ENCODE results near the gene DUSP6.
A peak's percentile ranks its signal among the peaks of the same experiment; 100 is the strongest.

DUSP6 gene

DNA sequence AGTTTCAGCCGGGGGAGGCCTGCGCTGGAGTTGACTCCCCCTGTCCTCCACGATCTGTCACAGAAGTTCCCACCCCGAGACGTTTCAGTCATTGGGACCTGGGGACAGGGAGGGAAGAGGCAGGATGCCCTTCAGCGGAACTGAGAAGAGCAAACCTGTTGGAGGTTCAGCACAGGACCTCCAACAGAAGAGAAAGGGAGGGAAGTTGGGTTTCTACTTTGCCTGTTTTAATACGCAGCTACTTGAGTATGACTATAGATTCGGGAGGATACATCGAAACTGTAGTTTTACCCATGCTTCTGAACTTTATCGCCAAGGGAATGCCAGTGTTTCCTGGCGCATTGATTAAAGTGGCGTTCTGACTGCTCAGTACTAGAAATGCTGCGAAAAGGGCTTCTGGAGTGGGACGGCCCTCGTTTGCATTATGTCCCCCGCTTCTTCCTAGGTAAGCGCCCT lies 2.3 kb upstream of the DUSP6 start:
- peak overlapping the region; percentile 98 for H3K4me2 ChIP-seq (ENCODE audit: low read length)
- peak overlapping the region; percentile 93 for H2AFZ ChIP-seq
- H3K79me2 ChIP-seq, result peaks cover 39% of the 10 kb centered on the region
- H3K9ac ChIP-seq, result peak overlapping the region; percentile 20
- H3K4me3 ChIP-seq (ENCODE audit: low read depth, low read length), result peak overlapping the region; percentile 88
- H3K36me3 ChIP-seq (ENCODE audit: control insufficient read depth, insufficient read depth, low read length), result no peaks in the 10 kb centered on the region
- H3K9me3 ChIP-seq (ENCODE audit: control insufficient read depth, low read length), result no peaks in the 10 kb centered on the region
- H3K27me3 ChIP-seq (ENCODE audit: control insufficient read depth, insufficient read depth, low read length), result no peaks in the 10 kb centered on the region
- TF ChIP-seq, protein P1, sequence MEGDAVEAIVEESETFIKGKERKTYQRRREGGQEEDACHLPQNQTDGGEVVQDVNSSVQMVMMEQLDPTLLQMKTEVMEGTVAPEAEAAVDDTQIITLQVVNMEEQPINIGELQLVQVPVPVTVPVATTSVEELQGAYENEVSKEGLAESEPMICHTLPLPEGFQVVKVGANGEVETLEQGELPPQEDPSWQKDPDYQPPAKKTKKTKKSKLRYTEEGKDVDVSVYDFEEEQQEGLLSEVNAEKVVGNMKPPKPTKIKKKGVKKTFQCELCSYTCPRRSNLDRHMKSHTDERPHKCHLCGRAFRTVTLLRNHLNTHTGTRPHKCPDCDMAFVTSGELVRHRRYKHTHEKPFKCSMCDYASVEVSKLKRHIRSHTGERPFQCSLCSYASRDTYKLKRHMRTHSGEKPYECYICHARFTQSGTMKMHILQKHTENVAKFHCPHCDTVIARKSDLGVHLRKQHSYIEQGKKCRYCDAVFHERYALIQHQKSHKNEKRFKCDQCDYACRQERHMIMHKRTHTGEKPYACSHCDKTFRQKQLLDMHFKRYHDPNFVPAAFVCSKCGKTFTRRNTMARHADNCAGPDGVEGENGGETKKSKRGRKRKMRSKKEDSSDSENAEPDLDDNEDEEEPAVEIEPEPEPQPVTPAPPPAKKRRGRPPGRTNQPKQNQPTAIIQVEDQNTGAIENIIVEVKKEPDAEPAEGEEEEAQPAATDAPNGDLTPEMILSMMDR (IDR thresholded peaks at IDR 0.05), result no peak
- peaks cover 16% of the 10 kb centered on the region for H3K4me1 ChIP-seq
- H3K27ac ChIP-seq, result peak overlapping the region; percentile 100

DNA sequence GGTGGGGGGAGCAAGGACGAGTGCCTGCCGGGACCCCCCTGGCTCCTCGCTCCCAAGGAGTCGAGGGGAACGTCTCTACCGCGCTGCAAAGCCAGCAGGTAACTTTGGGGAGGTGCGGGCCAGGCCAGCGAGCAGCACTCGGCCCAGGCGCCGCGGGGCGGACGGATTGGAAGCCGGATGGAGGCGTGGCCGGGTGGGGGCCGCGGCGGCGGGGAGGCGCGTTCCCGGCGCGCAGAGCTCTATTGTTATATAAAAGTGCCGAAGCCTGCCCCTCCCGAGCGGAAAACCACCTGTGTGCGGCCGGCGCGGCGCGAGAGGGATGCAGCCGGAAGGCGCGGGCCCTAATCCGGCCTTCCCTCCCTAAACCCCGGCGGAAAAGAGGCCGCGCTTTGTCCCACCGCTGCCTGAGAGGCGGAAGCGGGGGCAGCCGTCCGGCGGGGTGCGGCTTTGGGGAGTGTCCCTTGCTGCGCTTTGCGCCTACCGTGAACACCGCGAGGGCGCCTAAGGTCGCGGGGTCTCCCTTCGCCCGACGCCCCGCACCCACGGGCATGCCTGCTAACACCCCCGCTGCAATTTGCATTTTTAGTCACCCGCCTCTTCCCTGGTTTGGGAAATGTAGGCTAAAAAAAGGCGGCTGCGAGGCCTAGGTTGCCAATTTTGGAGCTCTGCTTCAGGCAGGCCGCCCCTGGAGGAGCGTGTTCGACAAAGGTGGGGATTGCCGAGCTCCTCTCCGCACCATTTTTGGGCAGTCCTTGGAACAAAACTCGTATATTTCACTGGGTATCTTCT lies 1.7 kb upstream of the DUSP6 start:
- peak overlapping the region; percentile 100 for H3K27ac ChIP-seq

DNA sequence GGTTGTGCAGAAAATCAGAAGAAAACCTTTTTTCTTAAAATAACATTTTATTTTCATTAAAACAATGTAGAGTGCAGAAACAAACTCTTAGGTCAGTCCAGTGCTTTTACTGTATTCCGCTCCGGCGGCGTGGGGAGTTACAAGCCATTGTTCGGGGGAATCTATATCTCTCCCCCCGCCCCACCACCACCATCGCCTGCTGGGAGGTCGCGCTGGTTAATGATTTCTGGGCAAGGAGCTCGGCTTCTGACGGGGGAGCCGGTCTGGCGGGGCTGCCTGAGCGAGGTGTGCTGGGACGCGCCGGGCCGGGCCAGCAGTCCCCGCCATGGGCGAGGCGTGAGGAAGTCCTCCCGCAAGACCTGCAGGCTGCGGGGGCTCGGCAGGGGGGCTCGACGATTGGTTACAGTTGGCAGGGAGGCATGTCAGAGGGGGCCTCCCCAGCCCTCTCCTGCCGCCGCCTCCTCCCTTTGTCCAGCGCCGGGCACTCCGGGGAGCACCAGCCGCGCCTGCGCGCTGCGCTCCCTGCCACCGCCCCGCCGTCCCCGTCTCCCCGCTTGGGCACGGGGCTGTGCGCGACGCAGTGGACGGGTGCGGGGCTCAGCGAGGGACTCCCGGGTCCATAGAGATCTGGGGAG lies 1.0 kb upstream of the DUSP6 start:
- peaks cover 42% of the 10 kb centered on the region for H3K79me2 ChIP-seq
- H3K4me3 ChIP-seq (ENCODE audit: low read depth, low read length), result peak overlapping the region; percentile 88
- peak overlapping the region; percentile 98 for H3K4me2 ChIP-seq (ENCODE audit: low read length)
- H3K27ac ChIP-seq, result peak overlapping the region; percentile 100
- H3K36me3 ChIP-seq (ENCODE audit: control insufficient read depth, insufficient read depth, low read length), result no peaks in the 10 kb centered on the region
- TF ChIP-seq, protein P1 (IDR thresholded peaks at IDR 0.05), result no peak
- no peaks in the 10 kb centered on the region for H3K27me3 ChIP-seq (ENCODE audit: control insufficient read depth, insufficient read depth, low read length)
- H3K4me1 ChIP-seq, result peaks cover 24% of the 10 kb centered on the region
- H3K9ac ChIP-seq, result peak overlapping the region; percentile 91
- H3K9me3 ChIP-seq (ENCODE audit: control insufficient read depth, low read length), result no peaks in the 10 kb centered on the region
- peak overlapping the region; percentile 93 for H2AFZ ChIP-seq

More for the DNA sequence above, 1.7 kb upstream of the DUSP6 start:
- Histone ChIP-seq H3K4me2 (ENCODE audit: low read length) (peak overlapping the region; percentile 98), H3K9ac (peak overlapping the region; percentile 91), H3K27me3 (ENCODE audit: control insufficient read depth, insufficient read depth, low read length) (no peaks in the 10 kb centered on the region), H3K9me3 (ENCODE audit: control insufficient read depth, low read length) (no peaks in the 10 kb centered on the region), H2AFZ (peak overlapping the region; percentile 93), H3K79me2 (peaks cover 39% of the 10 kb centered on the region), H3K4me1 (peaks cover 17% of the 10 kb centered on the region), H3K36me3 (ENCODE audit: control insufficient read depth, insufficient read depth, low read length) (no peaks in the 10 kb centered on the region), H3K4me3 (ENCODE audit: low read depth, low read length) (peak overlapping the region; percentile 88)
- TF ChIP-seq, protein P1 (IDR thresholded peaks at IDR 0.05), result no peak

DNA sequence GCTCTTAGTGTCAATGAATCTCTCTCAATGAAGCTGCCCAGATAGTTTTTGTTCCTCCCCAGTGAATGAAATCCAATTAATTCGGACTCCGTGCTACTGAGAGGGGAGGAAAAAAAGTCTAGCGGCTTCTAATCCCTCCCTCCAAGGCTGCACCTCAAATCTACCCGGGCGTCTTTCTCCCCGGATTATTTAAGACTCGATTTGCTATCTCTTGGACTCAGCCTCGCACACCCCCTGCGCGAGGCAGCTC lies 134 bp downstream of the DUSP6 start:
- Histone ChIP-seq H3K9ac (peak overlapping the region; percentile 99), H2AFZ (peak overlapping the region; percentile 27), H3K79me2 (peaks cover 49% of the 10 kb centered on the region), H3K27me3 (ENCODE audit: control insufficient read depth, insufficient read depth, low read length) (no peaks in the 10 kb centered on the region), H3K4me2 (ENCODE audit: low read length) (peak overlapping the region; percentile 98), H3K36me3 (ENCODE audit: control insufficient read depth, insufficient read depth, low read length) (no peaks in the 10 kb centered on the region), H3K4me3 (ENCODE audit: low read depth, low read length) (peak overlapping the region; percentile 88), H3K9me3 (ENCODE audit: control insufficient read depth, low read length) (no peaks in the 10 kb centered on the region), H3K4me1 (peaks cover 28% of the 10 kb centered on the region), H3K27ac (peak overlapping the region; percentile 100)
- TF ChIP-seq, protein P1 (IDR thresholded peaks at IDR 0.05), result no peak

All from parathyroid adenoma (tissue), 2 donors.